Activated naive CD8-positive, alpha-beta T cell treated with anti-CD3 and anti-CD28 coated beads for 36 hours (primary cell): Measurements from ENCODE around the gene CRMP1. TPM values are rescaled to one million over a fixed set of nuclear protein-coding genes. Genes with fewer than 3 reads are reported as not detected.

Experiments
- DNase-seq: peaks from one replicate; pipeline ENCODE4 v3.0.0; 2021
- H3K27ac Mint-ChIP-seq: one replicate; pipeline ENCODE4 v1.8.0; 2022; ENCODE audit warnings: mild to moderate bottlenecking, moderate library complexity, mixed read lengths
- H3K27me3 Mint-ChIP-seq: one replicate; pipeline ENCODE4 v1.8.0; 2022; ENCODE audit warnings: mild to moderate bottlenecking, mixed read lengths
- H3K36me3 Mint-ChIP-seq: one replicate; pipeline ENCODE4 v1.8.0; 2021; ENCODE audit warnings: mild to moderate bottlenecking, mixed read lengths
- H3K4me1 Mint-ChIP-seq: one replicate; pipeline ENCODE4 v1.8.0; 2021; ENCODE audit warnings: mixed read lengths
- H3K4me3 Mint-ChIP-seq: one replicate; pipeline ENCODE4 v1.8.0; 2022; ENCODE audit warnings: mild to moderate bottlenecking, moderate library complexity, mixed read lengths
- H3K9me3 Mint-ChIP-seq: one replicate; pipeline ENCODE4 v1.8.0; 2022; ENCODE audit warnings: mixed read lengths
- total RNA-seq, 2 experiments: library from RNA; stranded (reverse); gene quantifications; one replicate each; pipeline ENCODE4 v1.2.3, GENCODE V29; 2021

CRMP1 gene
- total RNA-seq, 2 experiments from 2014 or later = not detected

GRCh38 chr4:5887361-5888221, 5.3 kb downstream of the CRMP1 start:
- Mint-ChIP-seq H3K4me1 (peaks cover 4% of the 10 kb centered on the region), H3K9me3 (no peaks in the 10 kb centered on the region), H3K27ac (no peak overlapping the region), H3K4me3 (no peak overlapping the region), H3K36me3 (no peaks in the 10 kb centered on the region), H3K27me3 (peaks cover 71% of the 10 kb centered on the region)
- DNase-seq = no peak

- Mint-ChIP-seq H3K4me1 (peaks cover 4% of the 10 kb centered on the region), H3K36me3 (no peaks in the 10 kb centered on the region), H3K27ac (no peak overlapping the region), H3K9me3 (no peaks in the 10 kb centered on the region), H3K4me3 (no peak overlapping the region), H3K27me3 (peaks cover 69% of the 10 kb centered on the region)
- DNase-seq = no peak
Observed at GRCh38 chr4:5887011-5887360, 5.9 kb downstream of the CRMP1 start.

GRCh38 chr4:5885733-5886132, 7.2 kb downstream of the CRMP1 start:
- H3K36me3 Mint-ChIP-seq = no peaks in the 10 kb centered on the region
- H3K4me3 Mint-ChIP-seq = no peak overlapping the region
- H3K4me1 Mint-ChIP-seq = peaks cover 4% of the 10 kb centered on the region
- peaks cover 1% of the 10 kb centered on the region for H3K9me3 Mint-ChIP-seq
- no peak overlapping the region for H3K27ac Mint-ChIP-seq
- H3K27me3 Mint-ChIP-seq = peaks cover 58% of the 10 kb centered on the region
- no peak for DNase-seq

- no peak overlapping the region for H3K4me3 Mint-ChIP-seq
Observed at GRCh38 chr4:5884796-5885195, 8.1 kb downstream of the CRMP1 start.

GRCh38 chr4:5883916-5884315, 9.0 kb downstream of the CRMP1 start:
- H3K27me3 Mint-ChIP-seq = peaks cover 44% of the 10 kb centered on the region
- peaks cover 1% of the 10 kb centered on the region for H3K9me3 Mint-ChIP-seq
- no peak overlapping the region for H3K27ac Mint-ChIP-seq
- H3K36me3 Mint-ChIP-seq = no peaks in the 10 kb centered on the region
- peaks cover 1% of the 10 kb centered on the region for H3K4me1 Mint-ChIP-seq
- no peak for DNase-seq
- no peak overlapping the region for H3K4me3 Mint-ChIP-seq

More at GRCh38 chr4:5884796-5885195, 8.1 kb downstream of the CRMP1 start:
- Mint-ChIP-seq H3K4me1 (peaks cover 2% of the 10 kb centered on the region), H3K9me3 (peaks cover 1% of the 10 kb centered on the region), H3K27ac (no peak overlapping the region), H3K27me3 (peaks cover 52% of the 10 kb centered on the region), H3K36me3 (no peaks in the 10 kb centered on the region)
- DNase-seq = no peak

- Mint-ChIP-seq H3K4me3 (no peak overlapping the region), H3K36me3 (no peaks in the 10 kb centered on the region), H3K4me1 (no peaks in the 10 kb centered on the region), H3K27ac (no peak overlapping the region), H3K9me3 (peaks cover 1% of the 10 kb centered on the region), H3K27me3 (peaks cover 40% of the 10 kb centered on the region)
- DNase-seq = no peak
Observed at GRCh38 chr4:5882947-5883346, 9.9 kb downstream of the CRMP1 start.

- DNase-seq = no peak
- no peak overlapping the region for H3K27ac Mint-ChIP-seq
- H3K9me3 Mint-ChIP-seq = peaks cover 1% of the 10 kb centered on the region
- H3K4me1 Mint-ChIP-seq = no peaks in the 10 kb centered on the region
- H3K4me3 Mint-ChIP-seq = no peak overlapping the region
- H3K27me3 Mint-ChIP-seq = peaks cover 28% of the 10 kb centered on the region
- H3K36me3 Mint-ChIP-seq = no peaks in the 10 kb centered on the region
Observed at GRCh38 chr4:5881340-5881739, 11.5 kb downstream of the CRMP1 start.

- H3K27me3 Mint-ChIP-seq = peaks cover 10% of the 10 kb centered on the region
- no peak overlapping the region for H3K27ac Mint-ChIP-seq
- no peak overlapping the region for H3K4me3 Mint-ChIP-seq
- H3K9me3 Mint-ChIP-seq = peaks cover 1% of the 10 kb centered on the region
- no peaks in the 10 kb centered on the region for H3K36me3 Mint-ChIP-seq
- no peaks in the 10 kb centered on the region for H3K4me1 Mint-ChIP-seq
- no peak for DNase-seq
Observed at GRCh38 chr4:5878359-5878758, 14.5 kb downstream of the CRMP1 start.

GRCh38 chr4:5877392-5877791, 15.5 kb downstream of the CRMP1 start:
- H3K4me1 Mint-ChIP-seq = no peaks in the 10 kb centered on the region
- peaks cover 1% of the 10 kb centered on the region for H3K9me3 Mint-ChIP-seq
- H3K4me3 Mint-ChIP-seq = no peak overlapping the region
- no peaks in the 10 kb centered on the region for H3K36me3 Mint-ChIP-seq
- H3K27me3 Mint-ChIP-seq = peaks cover 5% of the 10 kb centered on the region
- H3K27ac Mint-ChIP-seq = no peak overlapping the region
- no peak for DNase-seq

- H3K36me3 Mint-ChIP-seq = no peaks in the 10 kb centered on the region
- H3K4me3 Mint-ChIP-seq = no peak overlapping the region
- peaks cover 11% of the 10 kb centered on the region for H3K27me3 Mint-ChIP-seq
- H3K9me3 Mint-ChIP-seq = no peaks in the 10 kb centered on the region
- H3K27ac Mint-ChIP-seq = no peak overlapping the region
- peaks cover 4% of the 10 kb centered on the region for H3K4me1 Mint-ChIP-seq
- no peak for DNase-seq
Observed at GRCh38 chr4:5874811-5875449, 18.0 kb downstream of the CRMP1 start.

- Mint-ChIP-seq H3K27ac (no peak overlapping the region), H3K27me3 (peaks cover 30% of the 10 kb centered on the region), H3K9me3 (no peaks in the 10 kb centered on the region), H3K4me1 (peaks cover 19% of the 10 kb centered on the region), H3K4me3 (no peak overlapping the region), H3K36me3 (no peaks in the 10 kb centered on the region)
- DNase-seq = no peak
Observed at GRCh38 chr4:5870701-5871100, 22.2 kb downstream of the CRMP1 start.

GRCh38 chr4:5869966-5870619, 22.8 kb downstream of the CRMP1 start:
- Mint-ChIP-seq H3K27me3 (peaks cover 33% of the 10 kb centered on the region), H3K9me3 (no peaks in the 10 kb centered on the region), H3K36me3 (no peaks in the 10 kb centered on the region), H3K4me1 (peaks cover 19% of the 10 kb centered on the region), H3K4me3 (no peak overlapping the region), H3K27ac (no peak overlapping the region)
- no peak for DNase-seq

- Mint-ChIP-seq H3K4me3 (no peak overlapping the region), H3K27ac (no peak overlapping the region), H3K27me3 (peaks cover 39% of the 10 kb centered on the region), H3K9me3 (no peaks in the 10 kb centered on the region), H3K36me3 (no peaks in the 10 kb centered on the region), H3K4me1 (peaks cover 26% of the 10 kb centered on the region)
- no peak for DNase-seq
Observed at GRCh38 chr4:5867866-5868265, 25.0 kb downstream of the CRMP1 start.

- Mint-ChIP-seq H3K9me3 (no peaks in the 10 kb centered on the region), H3K4me3 (no peak overlapping the region), H3K27me3 (peaks cover 39% of the 10 kb centered on the region), H3K4me1 (peaks cover 26% of the 10 kb centered on the region), H3K27ac (no peak overlapping the region), H3K36me3 (no peaks in the 10 kb centered on the region)
- DNase-seq = no peak
Observed at GRCh38 chr4:5866841-5867813, 25.8 kb downstream of the CRMP1 start.
